Measurements from ENCODE around the gene AMIGO1.

GRCh38 chr1:109534307-109534858, 24.9 kb upstream of the AMIGO1 start:
- TF ChIP-seq CTCF (IDR thresholded peaks at IDR 0.05; ENCODE audit: insufficient read depth, low read length, poor library complexity, severe bottlenecking) (no peak), EZH2phosphoT487 (conservative IDR thresholded peaks at IDR 0.05; ENCODE audit: low read length) (no peak)
